Panc1 (cell line): ENCODE data around the gene TSPAN2. TPM values are rescaled to one million over a fixed set of nuclear protein-coding genes. Genes with fewer than 3 reads are reported as not detected.

ENCODE experiments used
- ATAC-seq: fragments of 200-7000 bp; cut with Tn5 transposase; 2 replicates; pipeline ENCODE4 v1.9.1; 2020; ENCODE audit warnings: mild to moderate bottlenecking, moderate library complexity
- BruUV-seq: library from RNA; stranded (reverse); fragments of 400-500 nt; replicated peaks from 2 replicates; lab custom pipeline; 2021; lab: Mats Ljungman, UMichigan
- CTCF ChIA-PET: fragments of 300-600 bp; sonication (Branson Sonifier 250); formaldehyde crosslinking; loops from one replicate; lab custom pipeline; 2022; ENCODE audit warnings: antibody characterized with exemption; lab: Charles Lee
- POLR2A ChIA-PET: fragments of 300-600 bp; sonication (Branson Sonifier 250); formaldehyde crosslinking; loops from one replicate; lab custom pipeline; 2022; ENCODE audit warnings: antibody characterized with exemption; lab: Charles Lee
- DNase-seq: peaks from one replicate; pipeline ENCODE4 v3.0.0-alpha.2; 2010; ENCODE audit warnings: low read depth, low spot score
- H3K27ac ChIP-seq: 2 replicates; pipeline ENCODE4 v1.5.1; 2011; ENCODE audit warnings: mild to moderate bottlenecking, low read length, inconsistent platforms
- H3K27me3 ChIP-seq: fragments of 200-500 bp; sonication (Bioruptor generic); 2 replicates; pipeline ENCODE4 v1.6.0; 2014; ENCODE audit warnings: low read length, inconsistent platforms; ENCODE audit not compliant: control insufficient read depth, insufficient read depth
- H3K36me3 ChIP-seq: fragments of 200-500 bp; sonication (Bioruptor generic); 2 replicates; pipeline ENCODE4 v1.5.1; 2014; ENCODE audit warnings: inconsistent platforms, mild to moderate bottlenecking, low read length, moderate library complexity; ENCODE audit not compliant: control insufficient read depth, insufficient read depth
- H3K4me1 ChIP-seq: 2 replicates; pipeline ENCODE4 v1.5.1; 2011; ENCODE audit warnings: inconsistent platforms, mild to moderate bottlenecking, low read length, moderate library complexity; ENCODE audit not compliant: control insufficient read depth, insufficient read depth
- H3K4me3 ChIP-seq, 2 experiments: 2 replicates each; pipeline ENCODE4 v1.5.1; 2011 to 2012; ENCODE audit warnings: low read depth in 2 of 2, low read length in 2 of 2, mild to moderate bottlenecking in 2 of 2, inconsistent platforms in 1 of 2, moderate library complexity in 1 of 2
- H3K9me3 ChIP-seq: fragments of 200-500 bp; sonication (Bioruptor generic); 2 replicates; pipeline ENCODE4 v1.5.1; 2014; ENCODE audit warnings: low read depth, mild to moderate bottlenecking, inconsistent platforms, low read length, moderate library complexity; ENCODE audit not compliant: control insufficient read depth, insufficient read depth
- POLR2AphosphoS5 ChIP-seq: IDR thresholded peaks from 2 replicates; pipeline ENCODE4 v1.6.1; 2012; ENCODE audit warnings: mild to moderate bottlenecking, low read depth, low read length, moderate library complexity
- SIN3A ChIP-seq: IDR thresholded peaks from 2 replicates; pipeline ENCODE4 v1.6.1; 2012; ENCODE audit warnings: low read depth, mild to moderate bottlenecking, low read length, moderate library complexity, borderline replicate concordance; ENCODE audit not compliant: insufficient read depth
- TCF7L2 ChIP-seq: IDR thresholded peaks from 2 replicates; pipeline ENCODE4 v1.6.1; 2011; ENCODE audit warnings: mild to moderate bottlenecking, low read depth, low read length, inconsistent platforms
- in situ Hi-C: cut with HindIII; loops from 2 replicates; pipeline ENCODE4 v1.10.0; 2016; ENCODE audit warnings: low sequenced_read_pairs, low pct_unique_long_range_greater_than_20kb
- intact Hi-C: fragments of 100-400 bp; cut with micrococcal nuclease; formaldehyde crosslinking; loops from one replicate; pipeline ENCODE4 v1.10.0; 2022; ENCODE audit not compliant: unreplicated experiment
- total RNA-seq: library from RNA; stranded (reverse); gene quantifications from one replicate; pipeline ENCODE4 v1.2.1, GENCODE V29; 2021; ENCODE audit not compliant: unreplicated experiment
- TF ChIP-seq, protein P1 (sequence below): fragments of 450-650 bp; IDR thresholded peaks from 2 replicates; pipeline ENCODE4 v1.5.1; 2017; ENCODE audit warnings: mild to moderate bottlenecking
- TF ChIP-seq, protein P2 (sequence below), 2 experiments: IDR thresholded peaks; 2 replicates each; pipeline ENCODE4 v1.6.1; 2011 to 2012; ENCODE audit warnings: low read depth in 2 of 2, control low read depth in 1 of 2, low read length in 1 of 2, mild to moderate bottlenecking in 1 of 2, moderate library complexity in 1 of 2; ENCODE audit not compliant: insufficient read depth in 1 of 2

TSPAN2 gene
- total RNA-seq, 1 experiment from 2014 or later = not detected

DNA sequence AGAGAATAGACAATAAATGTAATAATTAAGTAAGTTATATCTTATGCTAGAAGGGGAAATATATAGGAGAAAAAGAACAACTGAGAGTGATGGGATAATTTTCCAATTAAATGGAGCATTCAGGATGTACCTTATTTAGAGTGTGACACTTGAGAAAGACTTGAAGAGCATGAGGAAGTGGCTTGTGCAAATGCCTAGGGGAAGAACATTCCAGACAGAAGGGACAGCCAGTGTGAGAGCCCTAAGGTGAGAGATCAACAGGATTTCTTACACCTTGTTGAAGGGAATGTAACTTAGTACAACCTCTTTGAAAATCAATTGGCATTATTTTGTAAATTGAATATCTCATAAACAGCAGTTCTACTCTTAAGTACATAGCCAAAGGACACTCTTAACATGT lies 28.8 kb upstream of the TSPAN2 start:
- intact Hi-C loops = no loop called here
- ChIA-PET POLR2A (no interaction called here), CTCF (no interaction called here)
- no peaks in the 10 kb centered on the region for H3K4me1 ChIP-seq
- H3K4me3 ChIP-seq = no peak overlapping the region
- H3K27me3 ChIP-seq = no peaks in the 10 kb centered on the region
- no peaks in the 10 kb centered on the region for H3K36me3 ChIP-seq
- H3K27ac ChIP-seq = no peak overlapping the region
- BruUV-seq = no TSS peak
- in situ Hi-C loops = no loop called here
- ATAC-seq = no peak
- TF ChIP-seq TCF7L2 = no peak
- TF ChIP-seq, protein P1, sequence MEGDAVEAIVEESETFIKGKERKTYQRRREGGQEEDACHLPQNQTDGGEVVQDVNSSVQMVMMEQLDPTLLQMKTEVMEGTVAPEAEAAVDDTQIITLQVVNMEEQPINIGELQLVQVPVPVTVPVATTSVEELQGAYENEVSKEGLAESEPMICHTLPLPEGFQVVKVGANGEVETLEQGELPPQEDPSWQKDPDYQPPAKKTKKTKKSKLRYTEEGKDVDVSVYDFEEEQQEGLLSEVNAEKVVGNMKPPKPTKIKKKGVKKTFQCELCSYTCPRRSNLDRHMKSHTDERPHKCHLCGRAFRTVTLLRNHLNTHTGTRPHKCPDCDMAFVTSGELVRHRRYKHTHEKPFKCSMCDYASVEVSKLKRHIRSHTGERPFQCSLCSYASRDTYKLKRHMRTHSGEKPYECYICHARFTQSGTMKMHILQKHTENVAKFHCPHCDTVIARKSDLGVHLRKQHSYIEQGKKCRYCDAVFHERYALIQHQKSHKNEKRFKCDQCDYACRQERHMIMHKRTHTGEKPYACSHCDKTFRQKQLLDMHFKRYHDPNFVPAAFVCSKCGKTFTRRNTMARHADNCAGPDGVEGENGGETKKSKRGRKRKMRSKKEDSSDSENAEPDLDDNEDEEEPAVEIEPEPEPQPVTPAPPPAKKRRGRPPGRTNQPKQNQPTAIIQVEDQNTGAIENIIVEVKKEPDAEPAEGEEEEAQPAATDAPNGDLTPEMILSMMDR = no peak
- TF ChIP-seq SIN3A = no peak
- TF ChIP-seq, protein P2, sequence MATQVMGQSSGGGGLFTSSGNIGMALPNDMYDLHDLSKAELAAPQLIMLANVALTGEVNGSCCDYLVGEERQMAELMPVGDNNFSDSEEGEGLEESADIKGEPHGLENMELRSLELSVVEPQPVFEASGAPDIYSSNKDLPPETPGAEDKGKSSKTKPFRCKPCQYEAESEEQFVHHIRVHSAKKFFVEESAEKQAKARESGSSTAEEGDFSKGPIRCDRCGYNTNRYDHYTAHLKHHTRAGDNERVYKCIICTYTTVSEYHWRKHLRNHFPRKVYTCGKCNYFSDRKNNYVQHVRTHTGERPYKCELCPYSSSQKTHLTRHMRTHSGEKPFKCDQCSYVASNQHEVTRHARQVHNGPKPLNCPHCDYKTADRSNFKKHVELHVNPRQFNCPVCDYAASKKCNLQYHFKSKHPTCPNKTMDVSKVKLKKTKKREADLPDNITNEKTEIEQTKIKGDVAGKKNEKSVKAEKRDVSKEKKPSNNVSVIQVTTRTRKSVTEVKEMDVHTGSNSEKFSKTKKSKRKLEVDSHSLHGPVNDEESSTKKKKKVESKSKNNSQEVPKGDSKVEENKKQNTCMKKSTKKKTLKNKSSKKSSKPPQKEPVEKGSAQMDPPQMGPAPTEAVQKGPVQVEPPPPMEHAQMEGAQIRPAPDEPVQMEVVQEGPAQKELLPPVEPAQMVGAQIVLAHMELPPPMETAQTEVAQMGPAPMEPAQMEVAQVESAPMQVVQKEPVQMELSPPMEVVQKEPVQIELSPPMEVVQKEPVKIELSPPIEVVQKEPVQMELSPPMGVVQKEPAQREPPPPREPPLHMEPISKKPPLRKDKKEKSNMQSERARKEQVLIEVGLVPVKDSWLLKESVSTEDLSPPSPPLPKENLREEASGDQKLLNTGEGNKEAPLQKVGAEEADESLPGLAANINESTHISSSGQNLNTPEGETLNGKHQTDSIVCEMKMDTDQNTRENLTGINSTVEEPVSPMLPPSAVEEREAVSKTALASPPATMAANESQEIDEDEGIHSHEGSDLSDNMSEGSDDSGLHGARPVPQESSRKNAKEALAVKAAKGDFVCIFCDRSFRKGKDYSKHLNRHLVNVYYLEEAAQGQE (IDR thresholded peaks at IDR 0.05; ENCODE audit: insufficient read depth in 1 of 2, low read depth in 2 of 2, low read length in 1 of 2) = no peak
- no peak for TF ChIP-seq POLR2AphosphoS5
- no peak for DNase-seq
- H3K9me3 ChIP-seq = peaks cover 3% of the 10 kb centered on the region; the same call in 1 of the 2 replicates

DNA sequence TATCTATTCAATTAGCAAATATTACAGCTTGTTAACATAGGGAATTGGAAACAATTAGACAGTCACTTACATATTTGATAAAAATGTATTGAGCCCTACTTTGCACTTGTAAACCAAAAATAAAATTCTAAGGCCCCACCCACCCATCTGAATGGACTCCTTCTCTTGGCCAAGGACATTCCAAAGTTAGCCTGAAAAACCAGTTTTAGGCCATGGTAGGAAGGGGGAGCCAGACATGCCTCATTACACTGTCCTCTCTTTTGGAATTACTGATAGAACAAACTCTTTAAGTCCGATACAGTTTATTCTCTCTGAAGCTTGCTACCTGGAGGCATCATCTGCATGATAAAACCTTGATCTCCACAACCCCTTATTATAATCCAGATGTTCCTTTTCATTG lies 28.0 kb upstream of the TSPAN2 start:
- in situ Hi-C loops (no loop called here), intact Hi-C loops (no loop called here)
- peaks cover 3% of the 10 kb centered on the region; the same call in 1 of the 2 replicates for H3K9me3 ChIP-seq
- TF ChIP-seq POLR2AphosphoS5 (no peak), TCF7L2 (no peak), SIN3A (no peak)
- TF ChIP-seq, protein P1 = no peak
- TF ChIP-seq, protein P2 (IDR thresholded peaks at IDR 0.05; ENCODE audit: insufficient read depth in 1 of 2, low read depth in 2 of 2, low read length in 1 of 2) = no peak
- H3K36me3 ChIP-seq = no peaks in the 10 kb centered on the region
- no peak overlapping the region for H3K27ac ChIP-seq
- ChIA-PET CTCF (no interaction called here), POLR2A (no interaction called here)
- no peaks in the 10 kb centered on the region for H3K4me1 ChIP-seq
- ATAC-seq (no peak), DNase-seq (no peak)
- no peak overlapping the region for H3K4me3 ChIP-seq
- H3K27me3 ChIP-seq = no peaks in the 10 kb centered on the region
- no TSS peak for BruUV-seq
